ENCODE data around the gene ASXL1. TPM values are rescaled to one million over a fixed set of nuclear protein-coding genes. Genes with fewer than 3 reads are reported as not detected.
A peak's percentile ranks its signal among the peaks of the same experiment; 100 is the strongest.

Gene ASXL1
- total RNA-seq, 4 donors from 2014 or later, result 43.5 to 79.8 (median 58.4) TPM

DNA sequence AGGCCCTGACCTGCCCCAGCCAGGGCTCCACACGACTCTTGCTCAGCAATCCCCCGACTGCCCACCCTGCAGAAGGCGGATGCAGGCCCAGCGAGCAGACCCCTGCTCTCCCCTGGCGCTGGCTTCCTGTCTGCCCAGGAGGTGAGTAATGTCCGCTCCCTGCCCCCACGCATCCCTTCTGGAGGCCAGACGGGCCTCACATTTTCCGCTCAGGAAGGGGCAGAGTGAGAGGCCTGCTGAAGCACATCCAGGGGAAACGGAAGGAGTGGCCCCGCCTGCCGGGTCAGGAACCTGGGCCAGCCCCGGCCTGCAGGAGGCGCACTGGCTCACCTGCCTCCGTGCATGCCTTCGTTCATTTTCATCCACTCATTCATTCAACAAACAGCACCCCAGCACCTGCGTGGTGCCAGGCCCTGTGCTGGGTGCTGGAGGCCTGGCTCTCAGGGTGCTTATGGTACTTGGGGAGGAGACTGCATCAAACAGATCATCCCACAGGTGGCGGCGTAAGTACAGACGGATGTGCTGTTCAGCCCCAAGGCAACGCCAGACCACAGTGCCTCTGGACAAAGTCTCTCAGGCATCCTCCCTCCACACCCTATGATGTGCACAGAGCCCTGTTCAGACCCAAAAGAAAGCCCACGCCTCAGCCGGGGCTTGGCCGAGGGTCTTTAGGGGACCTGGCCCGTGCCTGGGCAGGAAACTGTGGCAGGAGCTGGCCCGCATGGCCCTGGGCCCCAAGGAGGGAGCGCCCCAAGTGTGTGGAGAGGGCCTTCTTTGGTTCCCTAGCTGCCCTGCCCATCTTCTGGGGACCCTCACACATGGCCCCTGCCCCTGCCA lies 112.1 kb downstream of the ASXL1 start:
- peak; percentile 52 for ATAC-seq
- H3K9me3 ChIP-seq, result no peaks in the 10 kb centered on the region
- H3K27ac ChIP-seq, result peak overlapping the region in 3 of 4 donors; percentile 47 to 69 (median 68)

DNA sequence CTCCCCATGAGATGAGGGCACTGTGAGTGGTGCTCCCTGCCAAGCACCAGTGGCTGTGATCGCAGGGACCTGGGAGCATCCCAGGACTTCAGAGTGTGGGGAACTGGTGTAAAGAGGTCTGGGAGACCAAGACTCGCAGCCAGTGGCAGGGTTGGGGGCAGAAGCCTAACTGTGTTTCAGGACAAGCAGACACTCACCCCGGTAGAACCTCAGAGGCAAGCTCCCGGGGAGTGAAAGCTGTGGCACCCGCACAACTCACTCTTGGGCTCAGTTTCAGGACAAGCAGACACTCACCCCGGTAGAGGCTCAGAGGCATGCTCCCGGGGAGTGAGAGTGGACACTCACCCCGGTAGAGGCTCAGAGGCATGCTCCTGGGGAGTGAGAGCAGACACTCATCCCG lies 112.8 kb downstream of the ASXL1 start:
- Histone ChIP-seq H3K27ac (peak overlapping the region in 3 of 4 donors; percentile 47 to 69 (median 68)), H3K4me3 (no peak overlapping the region), H3K9me3 (no peaks in the 10 kb centered on the region), H3K27me3 (no peaks in the 10 kb centered on the region), H3K36me3 (peaks cover 0 to 20% of the 10 kb centered on the region in 2 donors), H3K4me1 (peaks cover 0 to 99% (median 56%) of the 10 kb centered on the region in 3 donors)
- no CpG with 5 or more reads among the region's 9 CpGs for WGBS, 2 donors (ENCODE audit: low coverage in 1 of 2)
- ATAC-seq, result no peak
- TF ChIP-seq, protein P1, sequence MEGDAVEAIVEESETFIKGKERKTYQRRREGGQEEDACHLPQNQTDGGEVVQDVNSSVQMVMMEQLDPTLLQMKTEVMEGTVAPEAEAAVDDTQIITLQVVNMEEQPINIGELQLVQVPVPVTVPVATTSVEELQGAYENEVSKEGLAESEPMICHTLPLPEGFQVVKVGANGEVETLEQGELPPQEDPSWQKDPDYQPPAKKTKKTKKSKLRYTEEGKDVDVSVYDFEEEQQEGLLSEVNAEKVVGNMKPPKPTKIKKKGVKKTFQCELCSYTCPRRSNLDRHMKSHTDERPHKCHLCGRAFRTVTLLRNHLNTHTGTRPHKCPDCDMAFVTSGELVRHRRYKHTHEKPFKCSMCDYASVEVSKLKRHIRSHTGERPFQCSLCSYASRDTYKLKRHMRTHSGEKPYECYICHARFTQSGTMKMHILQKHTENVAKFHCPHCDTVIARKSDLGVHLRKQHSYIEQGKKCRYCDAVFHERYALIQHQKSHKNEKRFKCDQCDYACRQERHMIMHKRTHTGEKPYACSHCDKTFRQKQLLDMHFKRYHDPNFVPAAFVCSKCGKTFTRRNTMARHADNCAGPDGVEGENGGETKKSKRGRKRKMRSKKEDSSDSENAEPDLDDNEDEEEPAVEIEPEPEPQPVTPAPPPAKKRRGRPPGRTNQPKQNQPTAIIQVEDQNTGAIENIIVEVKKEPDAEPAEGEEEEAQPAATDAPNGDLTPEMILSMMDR (IDR thresholded peaks at IDR 0.05), result no peak
- TF ChIP-seq EP300 (IDR thresholded peaks at IDR 0.05), result no peak
- no peak for TF ChIP-seq POLR2AphosphoS5 (IDR thresholded peaks at IDR 0.05)
- no peak for TF ChIP-seq POLR2A (IDR thresholded peaks at IDR 0.05)

More for the DNA sequence above, 112.1 kb downstream of the ASXL1 start:
- Histone ChIP-seq H3K36me3 (peaks cover 0 to 20% of the 10 kb centered on the region in 2 donors), H3K4me1 (peaks cover 0 to 99% (median 53%) of the 10 kb centered on the region in 3 donors), H3K27me3 (no peaks in the 10 kb centered on the region), H3K4me3 (no peak overlapping the region)
- TF ChIP-seq POLR2AphosphoS5 (IDR thresholded peaks at IDR 0.05) (peak; percentile 54), EP300 (IDR thresholded peaks at IDR 0.05) (no peak), POLR2A (IDR thresholded peaks at IDR 0.05) (no peak)
- TF ChIP-seq, protein P1 (IDR thresholded peaks at IDR 0.05), result peak in 3 of 4 experiments; percentile 14 to 57 (median 38)
- 61% methylated on average over 7 of the region's 27 CpGs; no CpG with 5 or more reads in 1 of the 2 donors for WGBS, 2 donors (ENCODE audit: low coverage in 1 of 2)

DNA sequence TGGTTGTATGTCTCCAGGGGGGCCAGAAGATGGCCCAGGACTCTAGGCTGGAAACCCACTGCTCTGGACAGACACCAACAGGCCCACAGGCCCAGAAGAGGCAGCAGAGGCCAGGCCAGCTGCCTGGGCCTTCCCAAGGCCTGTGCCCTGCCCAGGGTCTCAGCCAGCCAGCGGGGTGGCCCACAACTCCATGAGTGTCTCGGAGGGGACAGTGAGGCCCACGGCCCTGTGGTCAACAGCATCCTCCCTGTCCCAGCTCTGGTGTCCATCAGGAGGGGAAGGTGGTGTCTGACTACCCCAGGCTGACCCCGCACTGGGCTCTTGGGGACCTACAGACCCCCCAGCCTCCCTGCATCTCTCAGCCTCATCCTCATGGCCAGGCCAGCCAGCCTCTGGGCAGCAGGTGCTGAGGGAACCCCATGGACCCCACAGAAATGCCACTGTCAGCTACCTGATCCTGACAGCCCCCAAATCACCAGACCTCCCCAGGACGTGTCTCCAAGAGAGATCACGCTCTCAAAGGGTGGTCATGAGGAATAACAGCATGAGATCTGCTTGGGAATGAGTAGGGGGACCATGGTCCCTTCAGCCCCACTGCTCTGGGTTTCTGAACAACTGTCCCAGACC lies 114.6 kb downstream of the ASXL1 start:
- no peak for ATAC-seq
- H3K27ac ChIP-seq, result peak overlapping the region in 3 of 4 donors; percentile 83 to 93 (median 89)
- no peaks in the 10 kb centered on the region for H3K9me3 ChIP-seq
- peaks cover 0 to 99% (median 45%) of the 10 kb centered on the region in 3 donors for H3K4me1 ChIP-seq
- H3K4me3 ChIP-seq, result no peak overlapping the region
- TF ChIP-seq, protein P1 (IDR thresholded peaks at IDR 0.05), result no peak
- TF ChIP-seq EP300 (IDR thresholded peaks at IDR 0.05), result no peak
- H3K27me3 ChIP-seq, result no peaks in the 10 kb centered on the region
- H3K36me3 ChIP-seq, result peaks cover 0 to 20% of the 10 kb centered on the region in 2 donors
- WGBS, 2 donors (ENCODE audit: low coverage in 1 of 2), result no CpG with 5 or more reads among the region's 6 CpGs

DNA sequence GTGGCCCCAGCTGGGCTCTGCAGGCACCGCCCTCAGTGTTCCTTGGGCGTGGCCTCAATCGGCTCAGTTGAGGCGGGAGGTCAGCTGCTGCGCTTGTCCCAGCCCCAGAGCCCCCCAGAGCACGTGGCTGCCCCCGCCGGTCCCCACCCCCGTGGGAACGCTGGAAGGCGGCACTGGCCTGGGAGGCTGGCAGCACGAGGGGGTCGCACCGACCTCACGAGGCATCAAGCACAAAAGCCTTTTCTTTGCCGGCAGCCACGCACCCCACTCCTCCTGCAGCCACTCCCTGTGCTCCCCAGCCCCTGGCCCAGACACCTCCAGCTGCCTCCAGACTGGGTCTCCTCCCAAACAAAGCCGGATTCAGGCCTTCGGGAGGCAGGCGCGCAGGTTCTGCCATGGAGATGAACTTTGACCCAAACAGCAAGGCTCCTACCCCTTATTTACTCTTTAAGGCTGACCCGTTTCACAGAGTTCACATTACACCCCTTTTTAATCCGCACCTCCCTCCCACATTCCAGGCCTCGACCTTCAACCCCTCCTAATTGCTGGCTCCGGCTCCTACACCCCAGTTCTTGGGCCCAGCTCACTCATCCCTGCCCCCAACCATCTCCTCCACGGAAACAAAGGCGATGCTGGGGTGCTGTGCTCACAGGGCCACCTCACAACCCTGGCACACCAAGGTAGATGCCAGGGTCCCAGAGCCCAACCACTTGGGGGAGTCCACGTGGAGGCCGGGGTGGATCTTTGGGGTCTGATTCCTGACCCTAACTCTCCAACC lies 115.3 kb downstream of the ASXL1 start:
- ATAC-seq, result no peak
- H3K27ac ChIP-seq, result peak overlapping the region in 3 of 4 donors; percentile 83 to 93 (median 89)
- peaks cover 0 to 97% (median 43%) of the 10 kb centered on the region in 3 donors for H3K4me1 ChIP-seq
- TF ChIP-seq EP300 (IDR thresholded peaks at IDR 0.05), result no peak
- no peak for TF ChIP-seq POLR2A (IDR thresholded peaks at IDR 0.05)
- no peak for TF ChIP-seq POLR2AphosphoS5 (IDR thresholded peaks at IDR 0.05)
- TF ChIP-seq, protein P1 (IDR thresholded peaks at IDR 0.05), result no peak
- no peaks in the 10 kb centered on the region for H3K9me3 ChIP-seq
- peak overlapping the region in 1 of 2 donors; percentile 47 for H3K4me3 ChIP-seq
- H3K27me3 ChIP-seq, result no peaks in the 10 kb centered on the region
- H3K36me3 ChIP-seq, result peaks cover 0 to 20% of the 10 kb centered on the region in 2 donors
- 54 to 58% methylated on average over 3 to 8 of the region's 29 CpGs for WGBS, 2 donors (ENCODE audit: low coverage in 1 of 2)

Measured in gastroesophageal sphincter (tissue), 4 donors.